HG03108 (cell line): ENCODE results near the gene SEPTIN10.

Experiments used
- ATAC-seq: cut with Tn5 transposase; IDR thresholded peaks from one replicate; pipeline ENCODE4 v1.9.1; 2021; ENCODE audit warnings: moderate library complexity; ENCODE audit not compliant: unreplicated experiment

The SEPTIN10 gene

DNA sequence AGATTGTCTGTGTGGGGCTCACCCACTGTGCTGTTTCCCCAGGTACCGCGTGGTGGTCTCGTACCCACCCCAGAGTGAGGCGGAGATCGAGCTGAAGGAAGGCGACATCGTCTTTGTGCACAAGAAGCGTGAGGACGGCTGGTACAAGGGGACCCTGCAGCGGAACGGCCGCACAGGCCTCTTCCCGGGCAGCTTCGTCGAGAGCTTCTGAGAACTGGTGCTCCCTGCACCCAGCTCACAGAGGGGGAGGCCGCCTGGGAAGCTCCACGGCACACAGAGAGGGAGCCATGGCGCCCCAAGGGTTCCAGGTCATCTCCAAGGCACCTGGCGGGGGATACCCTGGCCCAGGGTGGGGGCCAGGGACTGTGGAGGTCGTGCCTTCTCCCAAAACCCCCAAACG, 112.3 kb downstream of the SEPTIN10 start:
- no peak for ATAC-seq

DNA sequence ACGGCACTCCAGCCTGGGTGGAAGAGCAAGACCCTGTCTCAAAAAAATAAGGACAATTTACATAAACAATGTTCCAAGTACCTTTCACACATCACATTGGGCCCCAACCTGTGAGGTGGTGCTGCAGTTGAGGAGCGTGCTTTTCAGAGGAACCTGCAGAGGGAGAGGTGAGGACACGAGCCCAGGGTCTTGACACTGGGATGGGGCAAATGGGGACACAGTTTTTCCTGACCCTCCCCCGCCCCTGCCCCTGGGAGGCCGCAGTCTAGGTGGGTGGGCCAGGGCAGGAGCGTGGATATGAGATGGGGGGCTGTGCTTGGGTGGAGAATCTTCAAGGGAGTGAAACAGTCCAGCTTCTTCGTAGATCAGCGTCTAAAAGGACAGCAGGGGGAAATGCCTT, 112.9 kb downstream of the SEPTIN10 start:
- ATAC-seq: no peak

- no peak for ATAC-seq
Observed at GRCh38 chr2:109499566-109499965, 114.2 kb downstream of the SEPTIN10 start.

GRCh38 chr2:109498906-109499305, 114.9 kb downstream of the SEPTIN10 start:
- ATAC-seq: no peak

DNA sequence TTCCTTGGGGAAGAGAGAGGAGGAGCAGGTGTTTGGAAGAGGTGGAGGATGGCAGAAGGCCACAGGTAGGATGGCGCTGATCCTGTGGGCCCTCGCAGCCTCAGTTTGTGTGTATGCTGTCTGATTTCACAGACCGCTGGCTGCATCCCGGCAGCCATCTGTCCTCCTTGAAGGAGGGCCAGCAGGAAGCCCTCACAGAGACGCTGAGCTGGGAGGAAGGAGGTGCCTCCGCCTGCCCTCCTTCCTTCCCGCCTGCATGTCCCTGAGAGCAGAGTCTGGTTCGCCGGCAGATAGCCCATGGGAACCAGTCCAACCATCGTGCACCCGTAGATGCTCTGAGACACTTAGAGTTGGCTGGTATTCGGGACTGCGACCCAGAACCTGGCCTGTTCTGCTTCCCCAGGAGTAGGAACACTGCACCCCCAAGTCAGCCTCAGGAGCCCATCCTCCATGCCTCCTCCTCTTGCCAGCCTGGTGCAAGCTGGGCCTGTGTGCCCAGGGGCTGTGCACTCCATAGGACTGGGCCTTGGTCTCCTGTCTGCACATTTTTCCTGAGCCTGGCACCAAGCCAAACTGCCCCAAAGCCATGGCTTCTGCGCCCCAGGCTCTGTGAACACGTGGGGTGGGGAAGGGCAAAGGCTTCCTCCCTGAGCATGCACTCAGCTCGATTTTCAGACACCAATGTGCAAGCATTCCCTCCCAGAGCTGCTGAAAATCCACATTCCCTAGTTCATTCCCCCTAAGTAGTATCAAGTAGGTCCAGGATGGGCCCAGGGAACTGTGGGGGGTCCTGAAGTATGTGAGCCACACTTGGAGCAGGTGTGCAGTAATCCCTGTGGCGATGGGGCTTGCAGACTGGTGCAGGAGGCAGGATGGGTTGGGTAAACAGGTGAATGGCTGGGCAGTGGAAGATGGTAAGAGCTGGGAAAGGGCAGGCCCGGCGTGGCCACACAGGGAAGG, 115.6 kb downstream of the SEPTIN10 start:
- no peak for ATAC-seq

- ATAC-seq: no peak
Observed at GRCh38 chr2:109497463-109497862, 116.3 kb downstream of the SEPTIN10 start.

DNA sequence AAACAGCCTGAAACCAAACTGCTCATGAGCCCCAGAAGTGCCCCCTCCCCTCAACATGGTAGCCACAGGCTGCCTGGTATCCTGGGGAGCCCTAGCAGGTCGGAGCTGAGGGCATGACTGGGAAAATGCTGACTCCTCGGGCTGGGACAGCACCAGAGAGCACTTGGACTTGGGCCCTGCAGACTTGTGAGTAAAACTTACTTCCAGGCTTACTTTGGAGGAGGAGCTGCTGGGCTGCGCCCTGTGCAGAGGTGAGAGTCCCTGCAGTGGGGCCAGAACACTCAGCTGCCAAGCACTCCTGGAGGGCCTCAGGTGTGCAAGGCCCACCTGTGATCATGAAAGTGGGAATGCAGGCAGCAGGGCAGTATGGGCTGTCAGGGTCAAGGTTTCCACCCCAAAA, 119.4 kb downstream of the SEPTIN10 start:
- ATAC-seq: no peak

GRCh38 chr2:109493176-109493935, 120.4 kb downstream of the SEPTIN10 start:
- no peak for ATAC-seq
